ENCODE measurements around the gene MCC.
A peak's percentile ranks its signal among the peaks of the same experiment; 100 is the strongest.

The MCC gene

DNA sequence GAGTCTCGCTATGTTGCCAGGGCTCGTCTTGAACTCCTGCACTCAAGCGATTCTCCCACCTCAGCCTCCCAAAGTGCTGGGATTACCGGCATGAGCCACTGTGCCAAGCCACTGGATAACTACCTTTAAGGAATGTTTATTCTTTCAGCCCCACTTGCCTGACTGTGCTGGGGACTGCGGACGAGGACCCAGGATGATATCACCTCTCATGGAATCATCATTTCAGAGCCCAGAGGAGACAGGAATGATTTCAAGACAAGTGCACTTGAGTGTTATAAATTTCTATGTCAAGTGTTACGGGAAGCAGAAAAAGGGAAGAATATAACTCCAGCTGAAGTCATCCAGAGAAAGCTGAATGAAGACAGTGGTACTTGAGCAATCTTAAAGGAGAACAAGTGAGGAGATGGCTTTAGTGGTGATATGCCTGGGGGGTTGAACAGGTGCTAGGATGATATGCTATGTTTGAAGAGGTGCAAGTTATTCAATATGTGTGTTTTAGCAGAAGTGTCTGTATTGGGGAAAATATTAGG is 402.3 kb downstream of the MCC start:
- no peak overlapping the region for H3K27ac ChIP-seq (ENCODE audit: extremely low read depth, low read depth, low read length)
- ChIA-PET POLR2A (no interaction called here), CTCF (interaction anchor here (0.7 kb wide), 1 partner anchor 527 kb away, joined by 3 read pairs; no protein-coding TSS in a partner anchor)
- no peak overlapping the region for H3K4me3 ChIP-seq (ENCODE audit: low read depth, low read length)
- no peaks in the 10 kb centered on the region for H3K9me3 ChIP-seq (ENCODE audit: control insufficient read depth, insufficient read depth, low read depth, low read length)
- TF ChIP-seq ZNF274 (IDR thresholded peaks at IDR 0.05; ENCODE audit: low read length) (no peak), ZNF274 (tag by site-specific recombination; IDR thresholded peaks at IDR 0.05; ENCODE audit: borderline replicate concordance) (no peak), ZFP3 (tag by site-specific recombination; IDR thresholded peaks at IDR 0.05; ENCODE audit: low read depth) (no peak), ZBTB7A (tag by site-specific recombination; IDR thresholded peaks at IDR 0.05; ENCODE audit: low read depth) (no peak), OSR2 (tag by site-specific recombination; IDR thresholded peaks at IDR 0.05) (peak; percentile 33; the same call in 1 of the 2 replicates)
- peaks cover 19% of the 10 kb centered on the region for H3K4me1 ChIP-seq (ENCODE audit: control insufficient read depth, insufficient read depth, low read length)
- peaks cover 6 to 52% of the 10 kb centered on the region in 2 experiments; a peak in 2 of 3 replicates for H3K36me3 ChIP-seq (ENCODE audit: control insufficient read depth in 2 of 2, insufficient read depth in 1 of 2, low read length in 2 of 2)

DNA sequence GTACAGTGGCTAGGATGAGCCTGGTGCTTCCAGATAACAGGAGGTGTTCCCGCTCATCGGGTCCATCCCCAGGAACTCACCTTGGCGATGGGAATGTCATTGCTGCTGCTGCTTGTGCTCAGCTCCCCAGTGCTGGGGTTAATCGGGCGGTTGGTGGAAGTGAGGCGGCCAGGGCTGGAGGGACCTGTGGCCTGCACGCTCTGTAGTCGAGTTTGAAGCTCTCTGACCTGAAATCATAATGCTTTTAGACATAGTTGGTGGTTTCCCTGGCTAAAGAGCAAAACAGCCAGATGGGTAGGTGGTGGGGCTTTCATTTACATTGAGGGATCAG is 403.2 kb downstream of the MCC start:
- Histone ChIP-seq H3K9me3 (ENCODE audit: control insufficient read depth, insufficient read depth, low read depth, low read length) (no peaks in the 10 kb centered on the region), H3K27ac (ENCODE audit: extremely low read depth, low read depth, low read length) (no peak overlapping the region), H3K4me1 (ENCODE audit: control insufficient read depth, insufficient read depth, low read length) (peaks cover 10% of the 10 kb centered on the region), H3K36me3 (ENCODE audit: control insufficient read depth in 2 of 2, insufficient read depth in 1 of 2, low read length in 2 of 2) (peaks cover 6 to 55% of the 10 kb centered on the region in 2 experiments; a peak in 2 of 3 replicates), H3K4me3 (ENCODE audit: low read depth, low read length) (no peak overlapping the region)
- CTCF ChIA-PET: interaction anchor here (1.3 kb wide), 1 partner anchor 89 kb away, joined by 4 read pairs; no protein-coding TSS in a partner anchor
- TF ChIP-seq ZNF830 (tag by site-specific recombination; IDR thresholded peaks at IDR 0.05; ENCODE audit: low read depth): no peak
- TF ChIP-seq ZNF169 (tag by site-specific recombination; IDR thresholded peaks at IDR 0.05): no peak
- TF ChIP-seq ZNF747 (tag by site-specific recombination; IDR thresholded peaks at IDR 0.05): no peak
- no peak for TF ChIP-seq ZFHX2 (tag by site-specific recombination; conservative IDR thresholded peaks at IDR 0.05)
- no peak for TF ChIP-seq SP2 (tag by site-specific recombination; IDR thresholded peaks at IDR 0.05)
- TF ChIP-seq, protein P1, sequence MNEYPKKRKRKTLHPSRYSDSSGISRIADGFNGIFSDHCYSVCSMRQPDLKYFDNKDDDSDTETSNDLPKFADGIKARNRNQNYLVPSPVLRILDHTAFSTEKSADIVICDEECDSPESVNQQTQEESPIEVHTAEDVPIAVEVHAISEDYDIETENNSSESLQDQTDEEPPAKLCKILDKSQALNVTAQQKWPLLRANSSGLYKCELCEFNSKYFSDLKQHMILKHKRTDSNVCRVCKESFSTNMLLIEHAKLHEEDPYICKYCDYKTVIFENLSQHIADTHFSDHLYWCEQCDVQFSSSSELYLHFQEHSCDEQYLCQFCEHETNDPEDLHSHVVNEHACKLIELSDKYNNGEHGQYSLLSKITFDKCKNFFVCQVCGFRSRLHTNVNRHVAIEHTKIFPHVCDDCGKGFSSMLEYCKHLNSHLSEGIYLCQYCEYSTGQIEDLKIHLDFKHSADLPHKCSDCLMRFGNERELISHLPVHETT (tag by site-specific recombination; IDR thresholded peaks at IDR 0.05): no peak
- no peak for TF ChIP-seq SALL2 (tag by site-specific recombination; IDR thresholded peaks at IDR 0.05; ENCODE audit: borderline replicate concordance)
- TF ChIP-seq, protein P2, sequence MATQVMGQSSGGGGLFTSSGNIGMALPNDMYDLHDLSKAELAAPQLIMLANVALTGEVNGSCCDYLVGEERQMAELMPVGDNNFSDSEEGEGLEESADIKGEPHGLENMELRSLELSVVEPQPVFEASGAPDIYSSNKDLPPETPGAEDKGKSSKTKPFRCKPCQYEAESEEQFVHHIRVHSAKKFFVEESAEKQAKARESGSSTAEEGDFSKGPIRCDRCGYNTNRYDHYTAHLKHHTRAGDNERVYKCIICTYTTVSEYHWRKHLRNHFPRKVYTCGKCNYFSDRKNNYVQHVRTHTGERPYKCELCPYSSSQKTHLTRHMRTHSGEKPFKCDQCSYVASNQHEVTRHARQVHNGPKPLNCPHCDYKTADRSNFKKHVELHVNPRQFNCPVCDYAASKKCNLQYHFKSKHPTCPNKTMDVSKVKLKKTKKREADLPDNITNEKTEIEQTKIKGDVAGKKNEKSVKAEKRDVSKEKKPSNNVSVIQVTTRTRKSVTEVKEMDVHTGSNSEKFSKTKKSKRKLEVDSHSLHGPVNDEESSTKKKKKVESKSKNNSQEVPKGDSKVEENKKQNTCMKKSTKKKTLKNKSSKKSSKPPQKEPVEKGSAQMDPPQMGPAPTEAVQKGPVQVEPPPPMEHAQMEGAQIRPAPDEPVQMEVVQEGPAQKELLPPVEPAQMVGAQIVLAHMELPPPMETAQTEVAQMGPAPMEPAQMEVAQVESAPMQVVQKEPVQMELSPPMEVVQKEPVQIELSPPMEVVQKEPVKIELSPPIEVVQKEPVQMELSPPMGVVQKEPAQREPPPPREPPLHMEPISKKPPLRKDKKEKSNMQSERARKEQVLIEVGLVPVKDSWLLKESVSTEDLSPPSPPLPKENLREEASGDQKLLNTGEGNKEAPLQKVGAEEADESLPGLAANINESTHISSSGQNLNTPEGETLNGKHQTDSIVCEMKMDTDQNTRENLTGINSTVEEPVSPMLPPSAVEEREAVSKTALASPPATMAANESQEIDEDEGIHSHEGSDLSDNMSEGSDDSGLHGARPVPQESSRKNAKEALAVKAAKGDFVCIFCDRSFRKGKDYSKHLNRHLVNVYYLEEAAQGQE (tag by site-specific recombination; IDR thresholded peaks at IDR 0.05): no peak
- no peak for TF ChIP-seq ZNF350 (tag by site-specific recombination; IDR thresholded peaks at IDR 0.05)
- no peak for TF ChIP-seq GLI4 (tag by site-specific recombination; IDR thresholded peaks at IDR 0.05)
- POLR2A ChIA-PET: no interaction called here

DNA sequence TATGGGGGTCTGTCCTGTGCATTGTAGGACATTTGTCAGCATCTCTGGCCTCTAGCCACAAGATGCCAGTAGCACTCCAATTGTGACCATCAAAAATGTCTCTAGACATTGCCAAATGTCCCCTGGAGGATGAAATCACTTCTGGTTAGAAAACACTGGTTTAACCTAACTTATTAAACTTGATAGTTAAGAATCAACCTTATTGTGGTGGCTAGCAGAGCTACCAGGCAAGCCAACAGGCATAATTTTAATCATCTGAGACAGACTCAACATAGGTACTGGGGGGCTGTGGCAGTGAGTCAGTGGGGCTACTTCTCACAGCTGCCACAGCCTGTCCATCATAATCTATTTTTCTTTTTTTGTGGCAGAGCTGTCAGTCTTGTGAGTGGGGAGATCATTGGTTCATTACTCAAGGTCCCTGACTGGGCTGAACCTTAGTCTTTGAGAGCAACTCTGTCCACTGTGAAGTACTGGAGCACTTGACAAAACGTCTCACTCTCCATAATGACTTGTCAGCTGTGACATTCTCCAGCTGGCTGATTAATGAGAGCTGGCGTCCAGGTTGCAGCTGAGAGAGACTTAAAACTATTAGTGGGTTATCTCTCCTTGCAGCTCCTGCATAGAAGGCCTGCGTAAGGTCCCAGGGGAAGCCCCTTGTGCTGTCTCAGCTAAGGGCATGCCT is 403.7 kb downstream of the MCC start:
- Histone ChIP-seq H3K4me1 (ENCODE audit: control insufficient read depth, insufficient read depth, low read length) (peaks cover 6% of the 10 kb centered on the region; the same call in 1 of the 2 replicates), H3K36me3 (ENCODE audit: control insufficient read depth in 2 of 2, insufficient read depth in 1 of 2, low read length in 2 of 2) (peaks cover 6 to 52% of the 10 kb centered on the region in 2 experiments; a peak in 2 of 3 replicates), H3K4me3 (ENCODE audit: low read depth, low read length) (no peak overlapping the region), H3K27ac (ENCODE audit: extremely low read depth, low read depth, low read length) (no peak overlapping the region), H3K9me3 (ENCODE audit: control insufficient read depth, insufficient read depth, low read depth, low read length) (no peaks in the 10 kb centered on the region)
- ChIA-PET CTCF (interaction anchor here (1.3 kb wide), 1 partner anchor 88 kb away, joined by 4 read pairs; no protein-coding TSS in a partner anchor), POLR2A (interaction anchor here (0.9 kb wide), 1 partner anchor 8 kb away, joined by 3 read pairs; no protein-coding TSS in a partner anchor)
- TF ChIP-seq ZNF624 (tag by site-specific recombination; IDR thresholded peaks at IDR 0.05): no peak
- TF ChIP-seq, protein P3, sequence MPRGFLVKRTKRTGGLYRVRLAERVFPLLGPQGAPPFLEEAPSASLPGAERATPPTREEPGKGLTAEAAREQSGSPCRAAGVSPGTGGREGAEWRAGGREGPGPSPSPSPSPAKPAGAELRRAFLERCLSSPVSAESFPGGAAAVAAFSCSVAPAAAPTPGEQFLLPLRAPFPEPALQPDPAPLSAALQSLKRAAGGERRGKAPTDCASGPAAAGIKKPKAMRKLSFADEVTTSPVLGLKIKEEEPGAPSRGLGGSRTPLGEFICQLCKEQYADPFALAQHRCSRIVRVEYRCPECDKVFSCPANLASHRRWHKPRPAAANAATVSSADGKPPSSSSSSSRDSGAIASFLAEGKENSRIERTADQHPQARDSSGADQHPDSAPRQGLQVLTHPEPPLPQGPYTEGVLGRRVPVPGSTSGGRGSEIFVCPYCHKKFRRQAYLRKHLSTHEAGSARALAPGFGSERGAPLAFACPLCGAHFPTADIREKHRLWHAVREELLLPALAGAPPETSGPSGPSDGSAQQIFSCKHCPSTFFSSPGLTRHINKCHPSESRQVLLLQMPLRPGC (tag by site-specific recombination; IDR thresholded peaks at IDR 0.05): no peak
- TF ChIP-seq, protein P4, sequence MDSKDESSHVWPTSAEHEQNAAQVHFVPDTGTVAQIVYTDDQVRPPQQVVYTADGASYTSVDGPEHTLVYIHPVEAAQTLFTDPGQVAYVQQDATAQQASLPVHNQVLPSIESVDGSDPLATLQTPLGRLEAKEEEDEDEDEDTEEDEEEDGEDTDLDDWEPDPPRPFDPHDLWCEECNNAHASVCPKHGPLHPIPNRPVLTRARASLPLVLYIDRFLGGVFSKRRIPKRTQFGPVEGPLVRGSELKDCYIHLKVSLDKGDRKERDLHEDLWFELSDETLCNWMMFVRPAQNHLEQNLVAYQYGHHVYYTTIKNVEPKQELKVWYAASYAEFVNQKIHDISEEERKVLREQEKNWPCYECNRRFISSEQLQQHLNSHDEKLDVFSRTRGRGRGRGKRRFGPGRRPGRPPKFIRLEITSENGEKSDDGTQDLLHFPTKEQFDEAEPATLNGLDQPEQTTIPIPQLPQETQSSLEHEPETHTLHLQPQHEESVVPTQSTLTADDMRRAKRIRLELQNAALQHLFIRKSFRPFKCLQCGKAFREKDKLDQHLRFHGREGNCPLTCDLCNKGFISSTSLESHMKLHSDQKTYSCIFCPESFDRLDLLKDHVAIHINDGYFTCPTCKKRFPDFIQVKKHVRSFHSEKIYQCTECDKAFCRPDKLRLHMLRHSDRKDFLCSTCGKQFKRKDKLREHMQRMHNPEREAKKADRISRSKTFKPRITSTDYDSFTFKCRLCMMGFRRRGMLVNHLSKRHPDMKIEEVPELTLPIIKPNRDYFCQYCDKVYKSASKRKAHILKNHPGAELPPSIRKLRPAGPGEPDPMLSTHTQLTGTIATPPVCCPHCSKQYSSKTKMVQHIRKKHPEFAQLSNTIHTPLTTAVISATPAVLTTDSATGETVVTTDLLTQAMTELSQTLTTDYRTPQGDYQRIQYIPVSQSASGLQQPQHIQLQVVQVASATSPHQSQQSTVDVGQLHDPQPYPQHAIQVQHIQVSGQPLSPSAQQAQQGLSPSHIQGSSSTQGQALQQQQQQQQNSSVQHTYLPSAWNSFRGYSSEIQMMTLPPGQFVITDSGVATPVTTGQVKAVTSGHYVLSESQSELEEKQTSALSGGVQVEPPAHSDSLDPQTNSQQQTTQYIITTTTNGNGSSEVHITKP (tag by site-specific recombination; IDR thresholded peaks at IDR 0.05): no peak
- TF ChIP-seq ZNF2 (tag by site-specific recombination; IDR thresholded peaks at IDR 0.05): no peak
- TF ChIP-seq ZNF184 (tag by site-specific recombination; IDR thresholded peaks at IDR 0.05): no peak
